Measurements from ENCODE around the gene METTL24.
"Not testable (repeated sequence)": the region's sequence is repeated elsewhere in the genome, so short reads cannot be mapped to it uniquely, and the experiment has no call there.

Gene METTL24

DNA sequence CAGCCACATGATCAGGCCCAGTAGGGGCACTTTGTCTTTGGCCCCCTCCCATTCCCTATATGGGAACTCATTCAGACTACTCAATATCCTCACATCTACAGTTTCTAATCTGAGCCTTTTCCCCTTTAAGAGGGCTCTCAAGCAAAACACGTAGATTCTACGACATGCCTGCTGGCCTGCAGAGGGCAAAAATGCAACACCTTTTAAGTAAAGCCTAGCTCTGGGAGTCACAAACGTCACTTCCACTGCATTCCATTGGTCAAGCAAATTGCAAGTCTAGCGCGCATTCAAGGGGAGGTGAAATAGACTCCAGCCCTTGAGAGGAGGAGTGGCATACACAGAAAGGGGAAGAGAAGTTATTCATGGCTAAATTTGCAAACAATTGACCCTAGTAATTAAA, 107.3 kb downstream of the METTL24 start:
- no peak for DNase-seq

GRCh38 chr6:110250058-110250457, 108.1 kb downstream of the METTL24 start:
- no peak for DNase-seq

DNA sequence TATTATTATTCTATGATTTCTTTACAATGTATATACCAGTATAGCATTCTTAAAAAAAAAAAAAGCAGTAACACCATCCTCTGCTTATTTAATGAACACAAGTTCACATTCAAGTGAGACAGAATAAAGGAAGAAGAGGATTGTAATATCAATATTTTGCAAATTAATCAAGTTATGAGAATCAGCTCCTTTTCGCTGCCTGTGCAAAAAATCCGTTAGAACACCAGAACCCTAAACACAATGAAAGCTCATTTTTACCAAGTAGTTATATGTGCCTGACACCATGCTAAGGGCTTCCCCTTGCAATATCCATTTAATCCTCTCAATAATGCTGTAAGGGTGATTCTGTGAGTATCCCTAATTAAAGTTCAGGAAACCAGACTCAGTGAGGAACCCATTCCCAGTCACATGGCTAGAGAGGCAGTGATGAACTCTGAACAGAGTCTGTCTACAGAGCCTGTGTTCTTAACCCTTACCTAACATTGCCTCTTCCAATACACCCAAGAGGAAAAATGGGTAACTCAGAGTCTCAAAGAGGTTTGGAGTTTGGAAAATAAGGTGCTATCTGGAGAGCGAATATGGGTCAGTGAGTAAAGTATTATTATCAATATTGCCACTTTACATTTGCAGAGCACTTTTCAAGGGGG, 111.1 kb downstream of the METTL24 start:
- DNase-seq, result no peak

GRCh38 chr6:110246378-110246777, 111.8 kb downstream of the METTL24 start:
- DNase-seq, result no peak

GRCh38 chr6:110244621-110245020, 113.5 kb downstream of the METTL24 start:
- DNase-seq, result not testable (repeated sequence)

GRCh38 chr6:110239526-110240274, 118.4 kb downstream of the METTL24 start:
- DNase-seq, result no peak

GRCh38 chr6:110236007-110236406, 122.1 kb downstream of the METTL24 start:
- not testable (repeated sequence) for DNase-seq

GRCh38 chr6:110233770-110234374, 124.3 kb downstream of the METTL24 start:
- DNase-seq, result no peak

GRCh38 chr6:110232450-110232849, 125.7 kb downstream of the METTL24 start:
- no peak for DNase-seq

GRCh38 chr6:110226261-110226660, 131.9 kb downstream of the METTL24 start:
- no peak for DNase-seq

GRCh38 chr6:110221738-110222137, 136.4 kb downstream of the METTL24 start:
- DNase-seq, result no peak

GRCh38 chr6:110217266-110217665, 140.9 kb downstream of the METTL24 start:
- DNase-seq, result no peak

GRCh38 chr6:110216140-110216539, 142.0 kb downstream of the METTL24 start:
- no peak for DNase-seq

DNA sequence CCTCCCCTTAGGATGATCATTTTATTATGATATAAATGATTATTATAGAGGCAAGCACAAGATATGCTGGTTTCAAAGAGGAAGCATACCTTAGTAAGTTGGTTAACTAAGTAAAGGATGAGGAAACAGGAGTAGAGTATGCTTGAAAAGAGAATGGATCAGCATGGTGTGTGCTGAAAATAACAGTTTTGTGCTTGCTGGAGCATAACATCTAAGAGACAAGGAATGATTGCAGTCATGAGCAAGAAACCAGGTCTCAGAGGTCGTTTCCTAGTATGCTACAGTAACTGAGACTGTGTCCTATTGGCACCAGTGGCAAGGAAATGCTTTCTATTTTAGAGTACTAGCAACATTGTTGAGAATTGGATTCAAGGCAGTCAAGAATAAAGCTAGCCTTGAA, 143.8 kb downstream of the METTL24 start:
- DNase-seq, result no peak

DNA sequence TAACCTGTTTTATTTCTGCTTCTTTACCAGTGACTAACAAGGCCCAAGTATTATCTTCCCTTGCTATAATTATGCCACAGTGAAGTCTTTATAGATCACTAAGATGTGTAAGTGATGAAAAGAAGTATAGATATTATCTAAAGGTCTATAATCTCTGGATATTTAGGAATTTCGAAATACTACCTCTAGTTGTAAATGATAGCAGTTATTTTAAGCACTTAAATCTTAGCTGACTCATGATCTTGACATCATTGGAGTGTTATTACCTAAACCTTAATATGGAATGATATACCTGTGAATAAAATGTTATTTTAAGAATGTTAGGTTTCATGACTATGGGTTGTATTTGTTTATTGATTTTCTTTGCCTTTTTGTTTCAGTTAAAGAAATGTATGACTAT, 146.4 kb downstream of the METTL24 start:
- no peak for DNase-seq

- DNase-seq, result no peak
Observed at GRCh38 chr6:110207652-110208051, 150.5 kb downstream of the METTL24 start.

GRCh38 chr6:110201151-110201884, 156.8 kb downstream of the METTL24 start:
- DNase-seq, result no peak

GRCh38 chr6:110198561-110198960, 159.6 kb downstream of the METTL24 start:
- DNase-seq, result no peak

- DNase-seq, result no peak
Observed at GRCh38 chr6:110196874-110197273, 161.3 kb downstream of the METTL24 start.

- no peak for DNase-seq
Observed at GRCh38 chr6:110195639-110196038, 162.5 kb downstream of the METTL24 start.
